ENCODE measurements around the gene HOXA6.

HOXA6 gene

GRCh38 chr7:27107391-27108381 is 39.9 kb downstream of the HOXA6 start:
- no peak for DNase-seq

GRCh38 chr7:27106901-27107240 is 40.7 kb downstream of the HOXA6 start:
- DNase-seq: no peak

GRCh38 chr7:27106181-27106900 is 41.2 kb downstream of the HOXA6 start:
- DNase-seq: no peak

GRCh38 chr7:27105301-27106031 is 42.1 kb downstream of the HOXA6 start:
- DNase-seq: no peak

- no peak for DNase-seq
Observed at GRCh38 chr7:27104341-27105058, 43.1 kb downstream of the HOXA6 start.

GRCh38 chr7:27103489-27104226 is 43.9 kb downstream of the HOXA6 start:
- DNase-seq: no peak

- DNase-seq: no peak
Observed at GRCh38 chr7:27102581-27103442, 44.8 kb downstream of the HOXA6 start, which contains the start of gene HOXA2. Gene HOXA2, minus strand, starts transcription at chr7:27102683. Its CDS starts 183 bp downstream, at chr7:27102500.

- DNase-seq: no peak
Observed at GRCh38 chr7:27101957-27102580, 45.5 kb downstream of the HOXA6 start.

- no peak for DNase-seq
Observed at GRCh38 chr7:27101171-27101956, 46.2 kb downstream of the HOXA6 start.

- DNase-seq: no peak
Observed at GRCh38 chr7:27100694-27101170, 46.8 kb downstream of the HOXA6 start.

- no peak for DNase-seq
Observed at GRCh38 chr7:27099453-27100370, 47.9 kb downstream of the HOXA6 start.

GRCh38 chr7:27098578-27099451 is 48.8 kb downstream of the HOXA6 start:
- no peak for DNase-seq

- DNase-seq: no peak
Observed at GRCh38 chr7:27097686-27098577, 49.6 kb downstream of the HOXA6 start.

GRCh38 chr7:27096768-27097514 is 50.6 kb downstream of the HOXA6 start:
- DNase-seq: peak in 1 of 2 donors; percentile 40
